ENCODE results near the gene UCHL3.

- TF ChIP-seq CTCF (conservative IDR thresholded peaks at IDR 0.05; ENCODE audit: low read depth, low read length): no peak
- TF ChIP-seq EZH2 (IDR thresholded peaks at IDR 0.05; ENCODE audit: borderline replicate concordance, low read depth, low read length, poor library complexity, severe bottlenecking): no peak
Observed at GRCh38 chr13:75554981-75555380, 5.4 kb downstream of the UCHL3 start.
